Thymus (tissue), 11 donors: ENCODE measurements around the gene IL17RD. TPM values are rescaled to one million over a fixed set of nuclear protein-coding genes. Genes with fewer than 3 reads are reported as not detected.

Experiments used
- DNase-seq, 9 donors: peaks; one replicate each; pipeline ENCODE4 v3.0.0-alpha.2; 2013; ENCODE audit warnings: low spot score in 9 of 9, low read depth in 6 of 9, missing footprints in 1 of 9
- H3K27ac ChIP-seq, 2 donors: one replicate each; pipeline ENCODE4 v1.5.1; 2013; ENCODE audit warnings: control low read depth in 1 of 2, low read depth in 1 of 2, low read length in 1 of 2, mild to moderate bottlenecking in 1 of 2, moderate library complexity in 1 of 2
- H3K27me3 ChIP-seq, 2 donors: one replicate each; pipeline ENCODE4 v1.5.1; 2013; ENCODE audit warnings: low read length in 1 of 2; ENCODE audit not compliant: control insufficient read depth in 2 of 2, insufficient read depth in 1 of 2
- H3K36me3 ChIP-seq, 2 donors: one replicate each; pipeline ENCODE4 v1.5.1; 2013; ENCODE audit warnings: low read length in 1 of 2, mild to moderate bottlenecking in 1 of 2, moderate library complexity in 1 of 2; ENCODE audit not compliant: control insufficient read depth in 2 of 2, insufficient read depth in 2 of 2
- H3K4me1 ChIP-seq, 2 donors: one replicate each; pipeline ENCODE4 v1.5.1; 2013; ENCODE audit warnings: low read length in 2 of 2; ENCODE audit not compliant: control insufficient read depth in 2 of 2, insufficient read depth in 2 of 2
- H3K4me3 ChIP-seq, 2 donors: one replicate each; pipeline ENCODE4 v1.5.1; 2013; ENCODE audit warnings: low read length in 2 of 2, control low read depth in 1 of 2, mild to moderate bottlenecking in 1 of 2
- H3K9me3 ChIP-seq, 2 donors: one replicate each; pipeline ENCODE4 v1.5.1; 2013; ENCODE audit warnings: low read length in 1 of 2, mild to moderate bottlenecking in 1 of 2; ENCODE audit not compliant: control insufficient read depth in 2 of 2, insufficient read depth in 1 of 2
- WGBS: extraction: QIAGEN DNeasy Blood & Tissue Kit; methylation state at CpG from one replicate; pipeline ENCODE4 v1.1.7; 2013; 5-methylcytosine and 5-hydroxymethylcytosine counted together
- polyA plus RNA-seq: library from polyadenylated mRNA; stranded (reverse); fragments of 200-250 nt; gene quantifications from one replicate; pipeline ENCODE4 v1.2.3, GENCODE V29; 2013
- total RNA-seq: library from RNA; stranded (reverse); fragments of 120-200 nt; gene quantifications from one replicate; pipeline ENCODE4 v1.2.4, GENCODE V29; 2013
- donor health status: healthy.

Gene IL17RD
- total and polyA plus RNA-seq, 2 donors, result 0.37 to 0.61 TPM

- WGBS, result 97% methylated on average over 6 of the region's 6 CpGs
- H3K4me3 ChIP-seq, result no peak overlapping the region
- no peak for DNase-seq
Measured at GRCh38 chr3:57082481-57082880, 82.7 kb downstream of the IL17RD start.

GRCh38 chr3:57081173-57081572, 84.0 kb downstream of the IL17RD start:
- Histone ChIP-seq H3K27me3 (peaks cover 16 to 54% of the 10 kb centered on the region in 2 donors), H3K4me3 (no peak overlapping the region), H3K36me3 (no peaks in the 10 kb centered on the region), H3K9me3 (no peaks in the 10 kb centered on the region), H3K27ac (no peak overlapping the region), H3K4me1 (peaks cover 8 to 14% of the 10 kb centered on the region in 2 donors)
- DNase-seq, result no peak
- WGBS, result 63% methylated on average over 3 of the region's 3 CpGs

More at GRCh38 chr3:57082481-57082880, 82.7 kb downstream of the IL17RD start:
- Histone ChIP-seq H3K9me3 (no peaks in the 10 kb centered on the region), H3K27me3 (peaks cover 16 to 41% of the 10 kb centered on the region in 2 donors), H3K36me3 (no peaks in the 10 kb centered on the region), H3K4me1 (peaks cover 8 to 14% of the 10 kb centered on the region in 2 donors), H3K27ac (no peak overlapping the region)

GRCh38 chr3:57080171-57080570, 85.0 kb downstream of the IL17RD start:
- no peak overlapping the region for H3K4me3 ChIP-seq
- no peak overlapping the region for H3K27ac ChIP-seq
- 94% methylated on average over 4 of the region's 4 CpGs for WGBS
- DNase-seq, result peak in 1 of 9 donors; percentile 24
- H3K27me3 ChIP-seq, result peaks cover 16 to 63% of the 10 kb centered on the region in 2 donors
- H3K9me3 ChIP-seq, result no peaks in the 10 kb centered on the region
- H3K4me1 ChIP-seq, result peaks cover 8 to 14% of the 10 kb centered on the region in 2 donors
- no peaks in the 10 kb centered on the region for H3K36me3 ChIP-seq

- H3K36me3 ChIP-seq, result no peaks in the 10 kb centered on the region
- H3K27ac ChIP-seq, result no peak overlapping the region
- 23% methylated on average over 25 of the region's 25 CpGs for WGBS
- peak overlapping the region; percentile 22 to 66 for H3K4me3 ChIP-seq
- no peaks in the 10 kb centered on the region for H3K9me3 ChIP-seq
- H3K27me3 ChIP-seq, result peaks cover 16 to 70% of the 10 kb centered on the region in 2 donors
- DNase-seq, result no peak
- peaks cover 10 to 14% of the 10 kb centered on the region in 2 donors for H3K4me1 ChIP-seq
Measured at GRCh38 chr3:57079474-57079831, 85.7 kb downstream of the IL17RD start.

GRCh38 chr3:57078635-57079473, 86.3 kb downstream of the IL17RD start:
- Histone ChIP-seq H3K27ac (peak overlapping the region in 1 of 2 donors; percentile 36), H3K4me3 (peak overlapping the region; percentile 46 to 66), H3K27me3 (peaks cover 16 to 70% of the 10 kb centered on the region in 2 donors), H3K36me3 (no peaks in the 10 kb centered on the region), H3K9me3 (no peaks in the 10 kb centered on the region), H3K4me1 (peaks cover 10 to 14% of the 10 kb centered on the region in 2 donors)
- WGBS, result under 1% methylated on average over 91 of the region's 91 CpGs
- peak in 1 of 9 donors; percentile 23 for DNase-seq

- WGBS, result 3% methylated on average over 15 of the region's 15 CpGs
- Histone ChIP-seq H3K4me1 (peaks cover 10 to 16% of the 10 kb centered on the region in 2 donors), H3K4me3 (peak overlapping the region; percentile 46 to 66), H3K27me3 (peaks cover 16 to 73% of the 10 kb centered on the region in 2 donors), H3K36me3 (no peaks in the 10 kb centered on the region), H3K27ac (no peak overlapping the region), H3K9me3 (no peaks in the 10 kb centered on the region)
- peak in 1 of 9 donors; percentile 49 for DNase-seq
Measured at GRCh38 chr3:57078344-57078634, 86.9 kb downstream of the IL17RD start.

- Histone ChIP-seq H3K4me1 (peaks cover 10 to 16% of the 10 kb centered on the region in 2 donors), H3K4me3 (peak overlapping the region; percentile 46 to 66), H3K27me3 (peaks cover 16 to 73% of the 10 kb centered on the region in 2 donors), H3K36me3 (no peaks in the 10 kb centered on the region), H3K9me3 (no peaks in the 10 kb centered on the region), H3K27ac (no peak overlapping the region)
- WGBS, result 41% methylated on average over 9 of the region's 9 CpGs
- no peak for DNase-seq
Measured at GRCh38 chr3:57077630-57078343, 87.4 kb downstream of the IL17RD start.

GRCh38 chr3:57076422-57076951, 88.7 kb downstream of the IL17RD start:
- WGBS, result 96% methylated on average over 3 of the region's 3 CpGs
- Histone ChIP-seq H3K4me3 (no peak overlapping the region), H3K36me3 (no peaks in the 10 kb centered on the region), H3K4me1 (peaks cover 10 to 16% of the 10 kb centered on the region in 2 donors), H3K9me3 (no peaks in the 10 kb centered on the region), H3K27ac (no peak overlapping the region), H3K27me3 (peaks cover 16 to 71% of the 10 kb centered on the region in 2 donors)
- DNase-seq, result no peak

- 95% methylated on average over 4 of the region's 4 CpGs for WGBS
Measured at GRCh38 chr3:57074135-57074534, 91.0 kb downstream of the IL17RD start.

More at GRCh38 chr3:57074135-57074534, 91.0 kb downstream of the IL17RD start:
- peaks cover 7 to 48% of the 10 kb centered on the region in 2 donors for H3K27me3 ChIP-seq
- H3K9me3 ChIP-seq, result no peaks in the 10 kb centered on the region
- no peaks in the 10 kb centered on the region for H3K36me3 ChIP-seq
- no peak overlapping the region for H3K4me3 ChIP-seq
- DNase-seq, result no peak
- H3K4me1 ChIP-seq, result peaks cover 10 to 12% of the 10 kb centered on the region in 2 donors
- H3K27ac ChIP-seq, result no peak overlapping the region
